IPS-15b (cell line): ENCODE measurements around the gene PRR11.
"Not testable (repeated sequence)": the region's sequence is repeated elsewhere in the genome, so short reads cannot be mapped to it uniquely, and the experiment has no call there.

Source experiments
- H3K27me3 ChIP-seq: one replicate; pipeline ENCODE4 v1.6.1; 2013; ENCODE audit warnings: low read length; ENCODE audit not compliant: control insufficient read depth, insufficient read depth
- H3K36me3 ChIP-seq: one replicate; pipeline ENCODE4 v1.6.1; 2013; ENCODE audit warnings: low read length; ENCODE audit not compliant: control insufficient read depth, insufficient read depth
- H3K4me1 ChIP-seq: one replicate; pipeline ENCODE4 v1.6.1; 2013; ENCODE audit warnings: mild to moderate bottlenecking, low read length; ENCODE audit not compliant: control insufficient read depth, insufficient read depth
- H3K4me3 ChIP-seq: one replicate; pipeline ENCODE4 v1.5.1; 2013; ENCODE audit warnings: low read depth, low read length
- H3K9ac ChIP-seq: one replicate; pipeline ENCODE4 v1.6.1; 2013; ENCODE audit warnings: low read depth, mild to moderate bottlenecking, low read length
- H3K9me3 ChIP-seq: one replicate; pipeline ENCODE4 v1.6.1; 2013; ENCODE audit warnings: mild to moderate bottlenecking, low read length; ENCODE audit not compliant: control insufficient read depth, insufficient read depth

Gene PRR11

GRCh38 chr17:59228588-59228987 lies 73.0 kb downstream of the PRR11 start:
- not testable (repeated sequence) for H3K9me3 ChIP-seq, H3K36me3 ChIP-seq, H3K9ac ChIP-seq, H3K27me3 ChIP-seq, H3K4me3 ChIP-seq, H3K4me1 ChIP-seq

GRCh38 chr17:59230764-59231163 lies 75.2 kb downstream of the PRR11 start:
- Histone ChIP-seq H3K36me3 (no peaks in the 10 kb centered on the region), H3K4me3 (no peak overlapping the region), H3K9me3 (no peaks in the 10 kb centered on the region), H3K27me3 (no peaks in the 10 kb centered on the region), H3K9ac (no peak overlapping the region), H3K4me1 (no peaks in the 10 kb centered on the region)

GRCh38 chr17:59234631-59235030 lies 79.1 kb downstream of the PRR11 start:
- H3K9me3 ChIP-seq: no peaks in the 10 kb centered on the region
- no peaks in the 10 kb centered on the region for H3K27me3 ChIP-seq
- H3K36me3 ChIP-seq: no peaks in the 10 kb centered on the region
- no peak overlapping the region for H3K4me3 ChIP-seq
- no peak overlapping the region for H3K9ac ChIP-seq
- no peaks in the 10 kb centered on the region for H3K4me1 ChIP-seq

- H3K4me1 ChIP-seq: no peaks in the 10 kb centered on the region
- no peaks in the 10 kb centered on the region for H3K27me3 ChIP-seq
- no peaks in the 10 kb centered on the region for H3K36me3 ChIP-seq
- H3K9me3 ChIP-seq: no peaks in the 10 kb centered on the region
- H3K9ac ChIP-seq: no peak overlapping the region
- H3K4me3 ChIP-seq: no peak overlapping the region
These were observed 83.4 kb downstream of the PRR11 start for GRCh38 chr17:59238906-59239305.

- Histone ChIP-seq H3K4me1 (no peaks in the 10 kb centered on the region), H3K4me3 (no peak overlapping the region), H3K9ac (no peak overlapping the region), H3K36me3 (no peaks in the 10 kb centered on the region), H3K27me3 (no peaks in the 10 kb centered on the region), H3K9me3 (no peaks in the 10 kb centered on the region)
These were observed 88.5 kb downstream of the PRR11 start for GRCh38 chr17:59244081-59244480.
